ENCODE measurements around the gene CDH15.

Gene CDH15

GRCh38 chr16:89166696-89167424 lies 4.7 kb upstream of the CDH15 start:
- no peak for DNase-seq

GRCh38 chr16:89167425-89167941 lies 4.1 kb upstream of the CDH15 start:
- peak; percentile 87 for DNase-seq
- in situ Hi-C loops (cut with HindIII; ENCODE audit: low pct_ligation_motif_present, low pct_unique_long_range_greater_than_20kb, low sequenced_read_pairs), result no loop called here

More at GRCh38 chr16:89166696-89167424, 4.7 kb upstream of the CDH15 start:
- in situ Hi-C loops (cut with HindIII; ENCODE audit: low pct_ligation_motif_present, low pct_unique_long_range_greater_than_20kb, low sequenced_read_pairs), result no loop called here

- in situ Hi-C loops (cut with HindIII; ENCODE audit: low pct_ligation_motif_present, low pct_unique_long_range_greater_than_20kb, low sequenced_read_pairs), result no loop called here
These were observed 3.0 kb upstream of the CDH15 start for GRCh38 chr16:89168381-89169189.

GRCh38 chr16:89169778-89170177 lies 1.8 kb upstream of the CDH15 start:
- DNase-seq, result no peak
- in situ Hi-C loops (cut with HindIII; ENCODE audit: low pct_ligation_motif_present, low pct_unique_long_range_greater_than_20kb, low sequenced_read_pairs), result no loop called here

More at GRCh38 chr16:89168381-89169189, 3.0 kb upstream of the CDH15 start:
- DNase-seq, result no peak

GRCh38 chr16:89170346-89171215 lies 967 bp upstream of the CDH15 start:
- DNase-seq, result peak; percentile 35
- in situ Hi-C loops (cut with HindIII; ENCODE audit: low pct_ligation_motif_present, low pct_unique_long_range_greater_than_20kb, low sequenced_read_pairs), result no loop called here

- in situ Hi-C loops (cut with HindIII; ENCODE audit: low pct_ligation_motif_present, low pct_unique_long_range_greater_than_20kb, low sequenced_read_pairs), result no loop called here
- no peak for DNase-seq
These were observed 601 bp downstream of the CDH15 start for GRCh38 chr16:89172171-89172527.

- DNase-seq, result no peak
- in situ Hi-C loops (cut with HindIII; ENCODE audit: low pct_ligation_motif_present, low pct_unique_long_range_greater_than_20kb, low sequenced_read_pairs), result no loop called here
These were observed 1.1 kb downstream of the CDH15 start for GRCh38 chr16:89172528-89173173.

GRCh38 chr16:89173174-89173921 lies 1.8 kb downstream of the CDH15 start:
- in situ Hi-C loops (cut with HindIII; ENCODE audit: low pct_ligation_motif_present, low pct_unique_long_range_greater_than_20kb, low sequenced_read_pairs), result no loop called here
- no peak for DNase-seq

- in situ Hi-C loops (cut with HindIII; ENCODE audit: low pct_ligation_motif_present, low pct_unique_long_range_greater_than_20kb, low sequenced_read_pairs), result no loop called here
These were observed 2.7 kb downstream of the CDH15 start for GRCh38 chr16:89174055-89174827.

GRCh38 chr16:89174877-89175276 lies 3.3 kb downstream of the CDH15 start:
- in situ Hi-C loops (cut with HindIII; ENCODE audit: low pct_ligation_motif_present, low pct_unique_long_range_greater_than_20kb, low sequenced_read_pairs), result no loop called here
- no peak for DNase-seq

More at GRCh38 chr16:89174055-89174827, 2.7 kb downstream of the CDH15 start:
- no peak for DNase-seq

GRCh38 chr16:89175280-89176146 lies 4.0 kb downstream of the CDH15 start:
- DNase-seq, result no peak
- in situ Hi-C loops (cut with HindIII; ENCODE audit: low pct_ligation_motif_present, low pct_unique_long_range_greater_than_20kb, low sequenced_read_pairs), result no loop called here

GRCh38 chr16:89176147-89176690 lies 4.7 kb downstream of the CDH15 start:
- no peak for DNase-seq
- in situ Hi-C loops (cut with HindIII; ENCODE audit: low pct_ligation_motif_present, low pct_unique_long_range_greater_than_20kb, low sequenced_read_pairs), result no loop called here

GRCh38 chr16:89176717-89177116 lies 5.2 kb downstream of the CDH15 start:
- in situ Hi-C loops (cut with HindIII; ENCODE audit: low pct_ligation_motif_present, low pct_unique_long_range_greater_than_20kb, low sequenced_read_pairs), result no loop called here
- DNase-seq, result no peak

- in situ Hi-C loops (cut with HindIII; ENCODE audit: low pct_ligation_motif_present, low pct_unique_long_range_greater_than_20kb, low sequenced_read_pairs), result no loop called here
- no peak for DNase-seq
These were observed 6.0 kb downstream of the CDH15 start for GRCh38 chr16:89177501-89177900.

GRCh38 chr16:89178453-89179147 lies 7.1 kb downstream of the CDH15 start:
- in situ Hi-C loops (cut with HindIII; ENCODE audit: low pct_ligation_motif_present, low pct_unique_long_range_greater_than_20kb, low sequenced_read_pairs), result no loop called here
- no peak for DNase-seq

All from ACHN (cell line).